COLO829 (cell line): ENCODE measurements around the gene DNMT3A.
"Not testable (repeated sequence)": the region's sequence is repeated elsewhere in the genome, so short reads cannot be mapped to it uniquely, and the experiment has no call there.

Experiments used
- DNase-seq: peaks from one replicate; pipeline ENCODE4 v3.0.0; 2012; ENCODE audit warnings: low spot score

DNMT3A gene

GRCh38 chr2:25283921-25284320, 57.8 kb downstream of the DNMT3A start:
- no peak for DNase-seq

- no peak for DNase-seq
These were observed 59.8 kb downstream of the DNMT3A start for GRCh38 chr2:25281941-25282340.

GRCh38 chr2:25281522-25281921, 60.2 kb downstream of the DNMT3A start:
- no peak for DNase-seq

GRCh38 chr2:25280051-25280687, 61.6 kb downstream of the DNMT3A start:
- no peak for DNase-seq

GRCh38 chr2:25279091-25279651, 62.6 kb downstream of the DNMT3A start:
- no peak for DNase-seq

GRCh38 chr2:25276569-25277465, 64.9 kb downstream of the DNMT3A start:
- DNase-seq: no peak

GRCh38 chr2:25275575-25275965, 66.2 kb downstream of the DNMT3A start:
- DNase-seq: no peak

GRCh38 chr2:25274868-25275574, 66.7 kb downstream of the DNMT3A start:
- DNase-seq: no peak

GRCh38 chr2:25273985-25274535, 67.7 kb downstream of the DNMT3A start:
- no peak for DNase-seq

- DNase-seq: not testable (repeated sequence)
These were observed 69.0 kb downstream of the DNMT3A start for GRCh38 chr2:25272705-25273104.

- no peak for DNase-seq
These were observed 71.7 kb downstream of the DNMT3A start for GRCh38 chr2:25270061-25270460.

- DNase-seq: no peak
These were observed 72.5 kb downstream of the DNMT3A start for GRCh38 chr2:25269233-25269632.

- DNase-seq: no peak
These were observed 73.6 kb downstream of the DNMT3A start for GRCh38 chr2:25268139-25268538.

GRCh38 chr2:25266399-25266798, 75.3 kb downstream of the DNMT3A start:
- no peak for DNase-seq

- no peak for DNase-seq
These were observed 75.9 kb downstream of the DNMT3A start for GRCh38 chr2:25265802-25266201.

- no peak for DNase-seq
These were observed 76.7 kb downstream of the DNMT3A start for GRCh38 chr2:25265001-25265400.

GRCh38 chr2:25262288-25262687, 79.4 kb downstream of the DNMT3A start:
- DNase-seq: no peak

GRCh38 chr2:25259737-25260124, 82.0 kb downstream of the DNMT3A start:
- DNase-seq: no peak

- no peak for DNase-seq
These were observed 82.6 kb downstream of the DNMT3A start for GRCh38 chr2:25258847-25259736.

GRCh38 chr2:25257931-25258846, 83.5 kb downstream of the DNMT3A start:
- DNase-seq: no peak
